CD4-positive, CD25-positive, alpha-beta regulatory T cell (primary cell): ENCODE data around the gene MYF6. TPM values are rescaled to one million over a fixed set of nuclear protein-coding genes. Genes with fewer than 3 reads are reported as not detected.

Source experiments
- ATAC-seq, 2 donors: fragments of 150-1000 bp; cut with Tn5 transposase; one replicate each; pipeline ENCODE4 v1.10.0; 2021; ENCODE audit warnings: low read depth in 2 of 2, moderate number of reproducible peaks in 2 of 2, moderate library complexity in 1 of 2
- DNase-seq, 3 donors: peaks; one replicate each; pipeline versions ENCODE4 v3.0.0 to v3.0.0-alpha.2; 2012 to 2022; ENCODE audit warnings: mixed read lengths in 1 of 3
- H3K27ac ChIP-seq: one replicate; pipeline ENCODE4 v1.7.0; 2013; ENCODE audit warnings: mild to moderate bottlenecking, low read length; ENCODE audit not compliant: insufficient read depth, poor library complexity, severe bottlenecking
- H3K27me3 ChIP-seq: one replicate; pipeline ENCODE4 v1.7.0; 2013; ENCODE audit warnings: low read length; ENCODE audit not compliant: control insufficient read depth, insufficient read depth
- H3K36me3 ChIP-seq: one replicate; pipeline ENCODE4 v1.7.0; 2013; ENCODE audit warnings: mild to moderate bottlenecking, low read length, moderate library complexity; ENCODE audit not compliant: control insufficient read depth, insufficient read depth
- H3K4me1 ChIP-seq: 2 replicates; pipeline ENCODE4 v1.7.0; 2013; ENCODE audit warnings: mild to moderate bottlenecking, low read length; ENCODE audit not compliant: insufficient read depth, control insufficient read depth, poor library complexity, severe bottlenecking
- H3K4me3 ChIP-seq: one replicate; pipeline ENCODE4 v1.7.0; 2013; ENCODE audit warnings: low read depth, mild to moderate bottlenecking, low read length, moderate library complexity
- H3K9me3 ChIP-seq, 2 experiments: 1 replicate in 1 of 2; 2 replicates in 1 of 2; pipeline ENCODE4 v1.7.0; 2013; ENCODE audit warnings: low read length in 2 of 2, mild to moderate bottlenecking in 1 of 2, moderate library complexity in 1 of 2; ENCODE audit not compliant: control insufficient read depth in 2 of 2
- H3K27ac Mint-ChIP-seq, 3 donors: one replicate each; pipeline ENCODE4 v1.8.0; 2020 to 2022; ENCODE audit warnings: mild to moderate bottlenecking in 3 of 3, mixed read lengths in 3 of 3, moderate library complexity in 2 of 3
- H3K27me3 Mint-ChIP-seq: one replicate; pipeline ENCODE4 v1.8.0; 2022; ENCODE audit warnings: mild to moderate bottlenecking, mixed read lengths
- H3K36me3 Mint-ChIP-seq: one replicate; pipeline ENCODE4 v1.8.0; 2020; ENCODE audit warnings: mixed read lengths
- H3K4me1 Mint-ChIP-seq, 4 donors: one replicate each; pipeline ENCODE4 v1.8.0; 2020 to 2022; ENCODE audit warnings: mixed read lengths in 4 of 4, mild to moderate bottlenecking in 1 of 4
- H3K4me3 Mint-ChIP-seq, 4 donors: one replicate each; pipeline ENCODE4 v1.8.0; 2020 to 2022; ENCODE audit warnings: mild to moderate bottlenecking in 4 of 4, mixed read lengths in 4 of 4, moderate library complexity in 3 of 4
- H3K9me3 Mint-ChIP-seq, 7 donors: one replicate each; pipeline ENCODE4 v1.8.0; 2020 to 2022; ENCODE audit warnings: mixed read lengths in 7 of 7, mild to moderate bottlenecking in 3 of 7, moderate library complexity in 2 of 7
- polyA plus RNA-seq, 4 donors: library from polyadenylated mRNA; unstranded; fragments of 300-500 nt; fragmentation: Illumina TruSeq; gene quantifications; one replicate each; pipeline ENCODE4 v1.2.3, GENCODE V29; 2021
- total RNA-seq: library from RNA; stranded (reverse); gene quantifications from one replicate; pipeline ENCODE4 v1.2.3, GENCODE V29; 2022

Gene MYF6
- total and polyA plus RNA-seq, 5 donors from 2014 or later: not detected

DNA sequence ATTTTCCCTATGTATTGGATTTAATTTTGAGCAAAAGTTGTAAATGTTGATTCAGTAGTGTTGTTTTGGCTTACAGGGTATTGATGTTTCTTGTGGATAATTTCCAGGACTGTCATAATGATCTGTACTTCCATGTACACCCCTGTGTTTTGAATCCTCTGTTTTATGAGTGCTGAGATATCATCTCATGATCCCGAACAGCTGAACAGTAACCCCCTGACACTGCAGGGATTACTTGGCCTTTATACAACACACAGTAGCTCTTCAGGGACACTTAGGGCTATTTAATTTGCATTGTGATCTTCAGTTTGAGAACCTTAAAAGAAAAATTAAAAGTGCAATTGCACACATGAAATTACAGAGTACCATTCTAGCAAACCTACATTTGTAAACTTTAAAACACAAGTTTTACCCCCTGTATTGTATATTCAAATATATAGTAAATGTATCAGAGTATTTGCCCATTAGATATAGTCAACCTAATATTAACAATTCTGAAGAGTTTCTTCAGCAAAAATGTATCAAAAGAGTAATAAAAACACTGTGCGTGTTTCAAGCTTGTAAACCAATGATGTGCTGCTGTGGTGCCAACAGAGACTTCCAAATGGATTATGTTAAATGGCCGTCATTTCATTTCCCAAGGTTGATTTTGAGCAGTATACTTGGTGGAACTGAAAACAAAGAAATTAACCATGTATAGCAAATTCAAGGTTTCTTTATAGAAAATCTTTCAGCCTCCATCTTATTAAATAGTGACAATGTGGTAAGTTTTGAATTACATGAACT, 27.9 kb upstream of the MYF6 start:
- no peak for DNase-seq
- Mint-ChIP-seq H3K4me1 (no peaks in the 10 kb centered on the region), H3K9me3 (peaks cover 0 to 5% (median 1%) of the 10 kb centered on the region in 7 donors), H3K4me3 (no peak overlapping the region), H3K36me3 (no peaks in the 10 kb centered on the region), H3K27ac (no peak overlapping the region), H3K27me3 (no peaks in the 10 kb centered on the region)
- H3K27ac ChIP-seq: no peak overlapping the region
- no peaks in the 10 kb centered on the region for H3K27me3 ChIP-seq
- H3K9me3 ChIP-seq: no peaks in the 10 kb centered on the region
- H3K36me3 ChIP-seq: no peaks in the 10 kb centered on the region
- H3K4me3 ChIP-seq: no peak overlapping the region
- no peak for ATAC-seq
- H3K4me1 ChIP-seq: no peaks in the 10 kb centered on the region

DNA sequence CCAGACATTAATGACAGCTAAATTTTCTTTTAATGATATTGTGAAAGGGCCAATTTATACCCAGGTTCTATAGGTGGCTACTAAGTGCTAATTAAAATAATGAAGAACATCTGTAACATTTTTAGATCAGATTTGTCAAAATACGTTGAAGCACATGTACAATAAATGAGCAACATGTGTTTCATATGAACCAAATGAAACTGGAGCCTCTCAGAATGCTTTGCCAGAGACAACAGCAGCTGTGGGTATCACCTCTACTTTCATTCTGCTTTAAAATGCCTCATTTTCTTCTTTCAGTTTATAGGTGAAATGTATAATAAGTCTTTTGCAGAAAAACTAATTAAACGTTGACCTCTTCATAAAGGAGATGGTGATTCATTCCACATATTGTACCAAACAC, 26.1 kb upstream of the MYF6 start:
- no peak overlapping the region for H3K4me3 Mint-ChIP-seq

DNA sequence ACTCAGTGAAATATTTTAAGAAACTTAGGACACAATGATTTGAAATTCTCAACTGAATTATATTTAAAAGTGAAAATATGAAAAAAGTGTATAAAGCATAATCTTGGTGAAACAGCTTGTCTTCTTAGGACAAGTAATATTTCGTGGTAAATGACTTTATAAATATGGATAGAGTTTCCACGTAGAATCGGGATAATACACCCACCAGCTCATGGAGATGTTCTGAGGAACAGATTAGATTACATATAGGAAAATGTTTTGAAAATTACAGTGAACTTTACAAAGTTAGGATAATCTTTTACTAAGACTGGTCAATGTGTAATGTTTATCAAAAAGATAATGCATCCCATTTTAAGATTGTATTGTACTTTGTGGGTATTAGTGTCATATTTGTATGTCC, 25.6 kb upstream of the MYF6 start:
- H3K36me3 Mint-ChIP-seq: no peaks in the 10 kb centered on the region
- H3K4me1 Mint-ChIP-seq: no peaks in the 10 kb centered on the region
- no peaks in the 10 kb centered on the region for H3K27me3 Mint-ChIP-seq
- H3K36me3 ChIP-seq: no peaks in the 10 kb centered on the region
- no peak for ATAC-seq
- peaks cover 0 to 7% (median 2%) of the 10 kb centered on the region in 7 donors for H3K9me3 Mint-ChIP-seq
- H3K4me3 Mint-ChIP-seq: no peak overlapping the region
- H3K9me3 ChIP-seq: no peaks in the 10 kb centered on the region
- H3K4me3 ChIP-seq: no peak overlapping the region
- no peak overlapping the region for H3K27ac ChIP-seq
- no peaks in the 10 kb centered on the region for H3K4me1 ChIP-seq
- no peak for DNase-seq
- H3K27me3 ChIP-seq: no peaks in the 10 kb centered on the region
- no peak overlapping the region for H3K27ac Mint-ChIP-seq

More for the DNA sequence above, 26.1 kb upstream of the MYF6 start:
- H3K27ac ChIP-seq: no peak overlapping the region
- peaks cover 0 to 5% (median 2%) of the 10 kb centered on the region in 7 donors for H3K9me3 Mint-ChIP-seq
- no peak overlapping the region for H3K4me3 ChIP-seq
- H3K27ac Mint-ChIP-seq: no peak overlapping the region
- ATAC-seq (no peak), DNase-seq (no peak)
- no peaks in the 10 kb centered on the region for H3K9me3 ChIP-seq
- H3K4me1 ChIP-seq: no peaks in the 10 kb centered on the region
- no peaks in the 10 kb centered on the region for H3K36me3 ChIP-seq
- no peaks in the 10 kb centered on the region for H3K27me3 ChIP-seq
- no peaks in the 10 kb centered on the region for H3K36me3 Mint-ChIP-seq
- H3K4me1 Mint-ChIP-seq: no peaks in the 10 kb centered on the region
- H3K27me3 Mint-ChIP-seq: no peaks in the 10 kb centered on the region

DNA sequence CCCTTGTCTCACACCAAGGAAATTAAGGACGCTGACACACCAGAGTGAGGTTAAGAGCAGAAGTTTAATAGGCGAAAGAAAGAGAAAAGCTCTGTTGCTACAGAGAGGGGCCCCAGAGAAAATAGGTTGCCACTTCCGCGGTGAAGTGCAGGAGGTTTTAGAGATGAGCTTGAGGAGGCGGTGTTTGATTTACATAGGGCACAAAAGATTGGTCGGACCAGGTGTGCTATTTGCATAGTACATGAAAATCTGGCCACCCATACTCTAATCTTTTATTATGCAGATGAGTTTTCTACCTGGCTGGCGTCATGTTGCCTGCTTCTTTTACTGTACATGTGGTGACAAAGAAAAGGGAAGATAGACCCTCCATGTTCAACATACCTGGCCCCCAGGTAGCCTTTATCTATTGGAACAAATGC, 23.3 kb upstream of the MYF6 start:
- no peaks in the 10 kb centered on the region for H3K27me3 ChIP-seq
- Mint-ChIP-seq H3K9me3 (peaks cover 0 to 10% (median 2%) of the 10 kb centered on the region in 7 donors), H3K36me3 (no peaks in the 10 kb centered on the region), H3K27me3 (no peaks in the 10 kb centered on the region), H3K4me1 (no peaks in the 10 kb centered on the region), H3K4me3 (no peak overlapping the region), H3K27ac (no peak overlapping the region)
- DNase-seq (no peak), ATAC-seq (no peak)
- H3K4me3 ChIP-seq: no peak overlapping the region
- no peaks in the 10 kb centered on the region for H3K4me1 ChIP-seq
- H3K36me3 ChIP-seq: no peaks in the 10 kb centered on the region
- no peaks in the 10 kb centered on the region for H3K9me3 ChIP-seq
- no peak overlapping the region for H3K27ac ChIP-seq

DNA sequence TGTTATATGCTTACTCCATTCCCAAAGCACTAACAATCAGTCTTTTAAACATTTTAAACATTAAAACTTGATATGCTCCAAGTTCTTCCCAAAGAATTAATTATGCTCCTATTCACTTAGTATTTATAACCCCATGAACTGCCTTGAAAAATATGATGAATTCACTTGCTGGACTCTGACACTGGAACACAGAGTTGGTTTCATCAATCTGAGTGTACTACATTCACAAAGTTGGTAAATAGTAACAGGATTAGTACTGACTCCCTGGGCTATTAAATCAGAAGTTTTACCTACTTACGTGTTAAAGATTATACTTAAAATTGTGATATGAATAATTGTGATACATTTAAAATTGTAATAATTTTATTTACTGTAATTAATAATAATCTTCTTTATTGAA, 17.3 kb upstream of the MYF6 start:
- no peaks in the 10 kb centered on the region for H3K9me3 ChIP-seq
- Mint-ChIP-seq H3K36me3 (no peaks in the 10 kb centered on the region), H3K27me3 (no peaks in the 10 kb centered on the region), H3K27ac (no peak overlapping the region), H3K4me1 (no peaks in the 10 kb centered on the region), H3K9me3 (peaks cover 0 to 12% (median 0%) of the 10 kb centered on the region in 7 donors), H3K4me3 (no peak overlapping the region)
- no peak for ATAC-seq
- no peaks in the 10 kb centered on the region for H3K4me1 ChIP-seq
- no peak overlapping the region for H3K4me3 ChIP-seq
- H3K27ac ChIP-seq: no peak overlapping the region
- DNase-seq: no peak
- H3K36me3 ChIP-seq: no peaks in the 10 kb centered on the region
- H3K27me3 ChIP-seq: no peaks in the 10 kb centered on the region

DNA sequence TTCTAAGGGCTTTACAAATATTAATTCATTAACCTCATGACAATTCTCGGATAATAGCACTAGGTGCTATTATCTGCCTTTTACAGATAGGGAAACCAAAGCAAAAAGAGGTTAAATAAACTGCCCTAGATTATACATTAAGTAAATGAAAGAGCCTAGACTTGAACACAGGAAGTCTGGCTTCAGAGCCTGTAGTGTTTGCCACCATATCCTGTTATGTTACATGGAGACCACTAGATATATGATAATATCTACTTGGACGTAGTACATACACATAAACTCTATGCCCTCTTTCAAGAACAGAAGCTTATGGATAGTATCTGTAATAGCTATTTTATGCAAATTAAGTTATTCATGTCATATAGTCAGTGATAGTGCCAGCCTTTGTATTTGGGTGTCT, 16.9 kb upstream of the MYF6 start:
- H3K9me3 Mint-ChIP-seq: peaks cover 0 to 15% (median 0%) of the 10 kb centered on the region in 7 donors

DNA sequence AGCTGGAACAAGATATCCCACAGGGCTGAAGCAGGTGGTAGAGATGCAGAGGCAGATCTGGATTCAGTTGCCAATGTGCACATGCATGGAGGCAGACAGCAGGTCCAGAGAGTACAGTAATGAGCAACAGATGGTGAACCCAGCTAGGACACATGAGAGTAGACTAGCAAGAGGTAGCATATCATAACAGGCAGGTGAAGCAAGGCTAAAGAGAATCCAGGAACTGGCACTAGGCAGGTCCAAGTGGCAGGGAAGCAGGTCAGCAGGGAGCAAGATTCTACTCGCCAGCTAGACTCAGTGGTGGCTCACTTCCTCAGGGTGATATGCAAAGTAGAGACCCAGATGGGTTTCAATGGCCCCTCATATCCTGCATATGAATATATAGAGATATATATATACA, 15.3 kb upstream of the MYF6 start:
- Histone ChIP-seq H3K4me3 (no peak overlapping the region), H3K36me3 (no peaks in the 10 kb centered on the region), H3K27ac (no peak overlapping the region), H3K4me1 (no peaks in the 10 kb centered on the region), H3K27me3 (no peaks in the 10 kb centered on the region), H3K9me3 (no peaks in the 10 kb centered on the region)
- DNase-seq (no peak), ATAC-seq (no peak)
- Mint-ChIP-seq H3K36me3 (no peaks in the 10 kb centered on the region), H3K9me3 (peaks cover 0 to 5% (median 0%) of the 10 kb centered on the region in 7 donors), H3K27ac (no peak overlapping the region), H3K27me3 (no peaks in the 10 kb centered on the region), H3K4me3 (no peak overlapping the region), H3K4me1 (no peaks in the 10 kb centered on the region)

More for the DNA sequence above, 16.9 kb upstream of the MYF6 start:
- no peaks in the 10 kb centered on the region for H3K9me3 ChIP-seq
- no peaks in the 10 kb centered on the region for H3K4me1 ChIP-seq
- no peak overlapping the region for H3K4me3 ChIP-seq
- H3K36me3 ChIP-seq: no peaks in the 10 kb centered on the region
- no peak for ATAC-seq
- Mint-ChIP-seq H3K27ac (no peak overlapping the region), H3K4me1 (no peaks in the 10 kb centered on the region), H3K27me3 (no peaks in the 10 kb centered on the region), H3K4me3 (no peak overlapping the region), H3K36me3 (no peaks in the 10 kb centered on the region)
- DNase-seq: no peak
- H3K27me3 ChIP-seq: no peaks in the 10 kb centered on the region
- no peak overlapping the region for H3K27ac ChIP-seq

DNA sequence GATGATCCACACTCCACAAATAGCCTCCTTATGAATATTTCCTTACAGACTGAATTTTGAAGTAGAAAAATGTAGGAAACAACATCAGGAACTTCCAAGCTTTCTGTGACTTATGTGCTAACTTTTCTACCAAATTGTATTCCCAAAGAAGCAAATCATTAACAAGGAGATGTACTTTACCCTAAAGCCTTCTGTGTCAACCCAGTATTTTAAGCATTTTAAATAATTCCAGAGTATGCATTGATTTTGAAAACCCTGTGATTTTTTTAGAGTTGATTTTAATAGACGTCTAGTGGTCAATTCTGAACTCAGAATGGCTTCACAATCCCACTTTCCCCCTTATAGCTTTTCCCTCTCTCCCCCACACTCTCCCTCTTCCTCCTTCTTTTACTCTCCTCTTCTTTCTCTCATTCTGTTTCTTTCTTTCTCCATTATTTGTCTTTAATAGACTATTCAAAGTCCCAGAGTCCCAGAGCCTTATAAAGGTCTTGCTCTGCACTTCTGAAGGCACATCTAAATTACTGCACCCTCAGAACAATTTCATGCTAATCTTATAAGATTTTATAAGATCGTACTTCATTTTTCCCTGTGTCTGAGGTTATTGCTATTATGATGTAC, 10.1 kb upstream of the MYF6 start:
- DNase-seq (no peak), ATAC-seq (no peak)
- H3K27ac Mint-ChIP-seq: no peak overlapping the region
- no peak overlapping the region for H3K4me3 ChIP-seq
- no peaks in the 10 kb centered on the region for H3K27me3 ChIP-seq
- peaks cover 0 to under 1% of the 10 kb centered on the region in 2 experiments for H3K9me3 ChIP-seq
- H3K27me3 Mint-ChIP-seq: no peaks in the 10 kb centered on the region
- no peaks in the 10 kb centered on the region for H3K36me3 Mint-ChIP-seq
- no peaks in the 10 kb centered on the region for H3K4me1 Mint-ChIP-seq
- no peaks in the 10 kb centered on the region for H3K36me3 ChIP-seq
- peaks cover 0 to 5% (median 0%) of the 10 kb centered on the region in 7 donors for H3K9me3 Mint-ChIP-seq
- no peak overlapping the region for H3K27ac ChIP-seq
- no peak overlapping the region for H3K4me3 Mint-ChIP-seq
- H3K4me1 ChIP-seq: no peaks in the 10 kb centered on the region
